ENCODE measurements around the gene PLEKHA5.
"Not testable (repeated sequence)": the region's sequence is repeated elsewhere in the genome, so short reads cannot be mapped to it uniquely, and the experiment has no call there.

The PLEKHA5 gene

DNA sequence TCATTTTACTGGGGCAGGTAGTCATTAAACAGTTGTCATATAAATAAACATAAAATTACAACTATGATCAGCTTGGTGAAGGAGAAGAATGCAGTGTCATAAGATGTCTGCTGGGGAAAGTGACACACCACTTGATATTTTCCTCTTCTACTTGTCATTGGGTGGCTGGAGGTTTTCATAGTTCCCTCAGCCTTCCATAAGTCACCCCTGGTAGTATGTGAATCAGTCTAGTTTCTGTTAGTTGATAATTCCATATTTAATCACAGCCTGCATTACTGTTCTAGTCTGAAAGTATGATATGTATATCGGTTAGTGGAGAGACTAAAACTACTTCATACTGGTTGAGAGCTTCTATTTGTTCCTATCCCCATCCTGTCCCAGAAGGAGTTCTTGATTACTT is 38.2 kb downstream of the PLEKHA5 start:
- DNase-seq (ENCODE audit: low spot score) = no peak

DNA sequence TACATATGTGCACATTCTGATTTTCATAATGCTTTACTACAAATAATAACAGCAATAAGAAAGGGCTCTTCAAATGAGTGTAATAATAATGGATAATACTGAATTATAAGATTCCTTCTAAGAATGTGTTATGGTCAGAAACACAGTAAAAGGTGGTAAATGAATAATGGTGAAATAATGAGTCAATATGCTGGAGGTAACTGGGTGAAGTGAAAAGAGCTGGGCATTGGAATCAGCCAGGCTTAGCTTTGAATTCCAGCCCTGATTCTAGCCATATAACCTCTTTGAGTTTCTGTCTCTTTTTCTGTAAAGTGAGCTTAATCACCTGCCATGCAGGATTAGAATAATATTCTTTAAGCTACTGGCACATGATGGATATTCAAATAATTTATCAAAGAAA is 39.1 kb downstream of the PLEKHA5 start:
- DNase-seq (ENCODE audit: low spot score) = no peak

DNA sequence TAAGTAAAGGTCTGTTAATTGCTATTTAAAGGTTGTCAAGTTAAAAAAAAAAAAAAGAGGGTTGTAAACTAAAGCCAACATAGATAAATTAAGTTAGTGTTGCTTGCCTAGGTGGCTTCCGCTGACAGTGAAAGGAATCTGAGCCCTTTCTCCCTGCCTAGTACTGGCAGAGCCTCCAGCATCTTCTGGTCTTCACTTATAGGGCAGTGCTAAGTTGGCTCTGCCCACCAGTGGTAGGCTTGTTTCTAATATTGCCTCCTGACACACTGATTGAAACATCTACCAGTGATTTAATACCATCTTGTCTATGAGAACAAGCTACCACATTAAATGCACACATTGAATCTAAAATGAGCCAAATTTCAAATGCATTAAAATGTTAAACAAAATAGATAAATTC is 39.7 kb downstream of the PLEKHA5 start:
- no peak for DNase-seq (ENCODE audit: low spot score)

DNA sequence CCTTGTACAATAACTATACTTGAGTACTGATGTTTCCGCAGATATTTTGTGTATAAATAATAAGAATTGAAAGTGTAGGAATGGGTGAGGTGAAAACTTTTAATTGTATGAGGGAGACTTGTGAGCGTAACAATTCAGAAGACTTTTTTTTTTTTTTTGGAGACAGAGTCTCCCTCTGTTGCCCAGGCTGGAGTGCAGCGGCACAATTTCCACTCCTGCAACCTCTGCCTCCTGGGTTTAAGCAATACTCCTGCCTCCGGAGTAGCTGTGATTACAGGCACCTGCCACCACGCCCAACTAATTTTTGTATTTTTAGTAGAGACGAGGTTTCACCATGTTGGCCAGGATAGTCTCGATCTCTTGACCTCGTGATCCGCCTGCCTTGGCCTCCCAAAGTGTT is 40.8 kb downstream of the PLEKHA5 start:
- DNase-seq (ENCODE audit: low spot score) = not testable (repeated sequence)

DNA sequence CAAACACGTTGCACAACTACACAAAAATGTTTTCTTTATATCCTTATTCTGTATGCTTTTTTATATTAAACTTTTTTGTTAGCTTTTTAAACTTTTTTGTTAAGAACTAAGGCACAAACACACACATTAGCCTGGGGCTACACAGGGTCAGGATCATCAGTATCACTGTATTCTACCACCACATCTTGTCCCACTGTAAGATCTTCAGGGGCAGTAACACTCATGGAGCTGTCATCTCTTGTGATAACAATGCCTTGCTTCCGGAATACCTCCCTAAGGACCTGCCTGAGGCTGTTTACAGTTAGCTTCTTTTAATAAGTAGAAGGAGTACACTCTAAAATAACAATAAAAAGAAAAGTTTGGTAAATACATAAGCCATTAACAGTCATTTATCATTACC is 42.2 kb downstream of the PLEKHA5 start:
- no peak for DNase-seq (ENCODE audit: low spot score)

DNA sequence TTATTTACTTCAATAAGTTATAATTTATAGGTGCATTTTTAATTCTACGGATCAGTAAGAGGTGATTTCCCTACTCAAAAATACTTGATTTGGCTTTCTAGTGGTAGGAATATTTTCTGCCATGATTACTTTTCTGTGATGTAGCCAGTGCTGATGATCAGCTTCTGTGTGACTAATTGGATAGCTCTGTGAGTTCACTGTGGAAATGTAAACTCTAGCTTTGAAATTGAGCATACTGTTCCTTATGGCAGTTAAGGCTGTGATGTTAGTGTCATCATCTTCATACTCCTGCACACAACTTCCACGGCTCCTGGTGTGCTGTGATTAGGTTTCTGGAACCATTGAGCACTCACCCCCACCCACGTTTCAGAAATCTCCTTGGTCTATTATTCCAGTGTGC is 48.2 kb downstream of the PLEKHA5 start:
- no peak for DNase-seq (ENCODE audit: low spot score)

DNA sequence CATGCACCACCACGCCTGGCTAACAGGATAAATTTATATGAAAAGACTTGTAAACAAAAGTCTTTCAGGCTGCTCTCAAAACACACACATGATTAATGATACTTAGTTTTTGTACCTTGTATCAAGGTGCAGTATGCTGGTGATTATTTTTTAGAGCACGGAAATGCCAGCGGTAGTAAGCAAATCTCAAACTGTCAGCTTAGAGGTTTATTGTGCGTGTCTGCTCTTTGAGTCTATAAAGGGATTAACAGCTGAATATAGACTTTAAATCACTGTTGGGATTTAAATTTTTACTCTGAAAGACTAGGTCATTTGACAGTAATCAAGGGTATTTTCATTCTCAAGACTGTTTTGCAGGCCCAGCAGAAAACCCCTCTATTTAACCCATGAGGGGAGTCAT is 50.5 kb downstream of the PLEKHA5 start:
- no peak for DNase-seq (ENCODE audit: low spot score)

DNA sequence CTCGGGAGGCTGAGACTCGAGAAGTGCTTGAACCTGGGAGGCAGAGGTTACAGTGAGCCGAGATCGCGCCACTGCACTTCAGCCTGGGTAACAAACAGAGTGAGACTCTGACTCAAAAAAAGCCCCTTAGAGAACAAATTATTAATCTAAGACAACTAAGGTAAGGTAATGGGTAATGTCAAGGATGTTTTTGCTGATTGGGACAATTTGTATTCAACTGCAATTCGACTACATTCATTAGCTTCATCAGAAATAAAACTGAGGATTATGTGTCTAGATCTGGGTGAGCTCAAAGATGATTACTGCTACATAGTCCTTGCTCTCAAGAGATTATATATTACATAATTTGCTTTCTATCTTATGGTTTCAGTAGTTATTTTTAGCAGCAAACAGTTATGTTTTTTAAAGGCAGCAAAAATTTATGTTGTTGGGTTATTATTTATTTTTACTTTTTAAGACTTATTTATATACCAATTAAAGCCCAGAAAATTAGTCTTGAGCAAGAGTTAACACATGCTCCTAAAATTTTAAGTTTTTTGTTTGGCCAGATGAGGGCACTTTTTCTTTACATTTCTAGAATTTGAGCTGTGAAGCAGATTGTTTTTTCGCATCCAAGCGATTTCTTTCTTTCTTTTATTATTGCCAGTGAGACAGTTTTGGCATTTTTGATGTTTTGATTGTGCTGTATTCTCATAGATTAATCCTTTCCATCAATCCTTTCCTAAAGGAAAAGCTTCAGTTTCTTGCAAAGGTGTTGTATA is 52.3 kb downstream of the PLEKHA5 start:
- no peak for DNase-seq (ENCODE audit: low spot score)

DNA sequence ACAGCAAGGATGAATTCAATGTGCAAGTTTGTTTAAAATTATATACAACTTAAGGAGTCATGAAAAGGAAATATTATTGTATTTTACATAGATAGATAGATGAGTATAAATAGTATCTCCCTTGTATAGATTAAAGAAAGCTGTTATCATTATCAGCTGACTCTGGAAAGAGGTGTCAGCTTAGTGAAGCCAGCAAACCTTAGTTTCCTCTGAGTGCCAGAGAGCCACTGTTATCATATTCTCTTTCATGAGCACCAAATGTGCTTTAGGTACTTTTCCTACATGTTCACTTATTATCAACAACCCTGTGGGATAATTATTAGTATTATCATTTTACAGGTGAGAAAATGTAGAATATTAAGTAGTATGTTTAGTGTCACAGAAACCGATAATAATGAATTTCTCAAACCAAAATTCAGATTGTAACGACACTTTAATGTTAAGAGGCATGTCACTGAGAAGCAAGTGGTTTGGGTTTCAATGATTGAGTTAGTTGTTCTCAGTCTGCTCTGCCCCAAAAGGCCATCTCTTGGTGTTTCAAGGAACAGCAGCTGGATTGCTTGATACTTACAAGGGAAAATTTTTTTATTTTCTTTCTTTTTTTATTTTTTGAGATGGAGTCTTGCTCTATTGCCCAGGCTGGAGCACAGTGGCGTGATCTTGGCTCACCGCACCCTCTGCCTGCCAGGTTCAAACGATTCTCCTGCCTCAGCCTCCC is 53.7 kb downstream of the PLEKHA5 start:
- no peak for DNase-seq (ENCODE audit: low spot score)

DNA sequence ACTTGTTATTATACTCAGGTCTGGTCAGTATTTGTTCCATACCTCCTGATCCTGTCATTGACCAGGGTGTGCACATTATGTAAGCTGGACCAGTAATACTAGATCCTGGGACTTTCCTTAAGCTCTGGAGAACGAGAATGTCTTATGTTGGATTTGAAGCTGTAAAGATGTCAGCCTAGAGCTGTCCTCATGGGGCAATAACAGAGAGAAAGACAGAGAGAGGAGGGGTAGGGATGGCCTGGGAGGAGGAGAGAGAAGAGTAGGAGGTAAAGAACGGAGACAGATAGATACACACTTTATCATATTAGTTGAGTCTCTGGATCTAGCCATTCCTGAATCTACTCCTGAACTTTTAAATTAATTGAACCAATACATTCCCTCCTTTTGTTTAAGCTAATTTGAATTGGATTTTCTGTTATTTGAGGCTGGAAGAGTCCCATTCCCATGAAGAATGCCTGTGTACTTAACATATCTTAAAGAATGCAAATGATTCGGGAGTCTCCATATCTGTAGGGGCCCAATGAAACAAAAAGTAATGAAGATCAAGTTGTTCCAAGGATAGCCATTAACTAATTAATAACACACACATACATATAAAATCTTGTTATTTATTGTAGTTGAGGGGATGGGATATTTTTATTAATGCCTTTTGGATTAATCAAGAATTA is 55.9 kb downstream of the PLEKHA5 start:
- DNase-seq (ENCODE audit: low spot score) = no peak

DNA sequence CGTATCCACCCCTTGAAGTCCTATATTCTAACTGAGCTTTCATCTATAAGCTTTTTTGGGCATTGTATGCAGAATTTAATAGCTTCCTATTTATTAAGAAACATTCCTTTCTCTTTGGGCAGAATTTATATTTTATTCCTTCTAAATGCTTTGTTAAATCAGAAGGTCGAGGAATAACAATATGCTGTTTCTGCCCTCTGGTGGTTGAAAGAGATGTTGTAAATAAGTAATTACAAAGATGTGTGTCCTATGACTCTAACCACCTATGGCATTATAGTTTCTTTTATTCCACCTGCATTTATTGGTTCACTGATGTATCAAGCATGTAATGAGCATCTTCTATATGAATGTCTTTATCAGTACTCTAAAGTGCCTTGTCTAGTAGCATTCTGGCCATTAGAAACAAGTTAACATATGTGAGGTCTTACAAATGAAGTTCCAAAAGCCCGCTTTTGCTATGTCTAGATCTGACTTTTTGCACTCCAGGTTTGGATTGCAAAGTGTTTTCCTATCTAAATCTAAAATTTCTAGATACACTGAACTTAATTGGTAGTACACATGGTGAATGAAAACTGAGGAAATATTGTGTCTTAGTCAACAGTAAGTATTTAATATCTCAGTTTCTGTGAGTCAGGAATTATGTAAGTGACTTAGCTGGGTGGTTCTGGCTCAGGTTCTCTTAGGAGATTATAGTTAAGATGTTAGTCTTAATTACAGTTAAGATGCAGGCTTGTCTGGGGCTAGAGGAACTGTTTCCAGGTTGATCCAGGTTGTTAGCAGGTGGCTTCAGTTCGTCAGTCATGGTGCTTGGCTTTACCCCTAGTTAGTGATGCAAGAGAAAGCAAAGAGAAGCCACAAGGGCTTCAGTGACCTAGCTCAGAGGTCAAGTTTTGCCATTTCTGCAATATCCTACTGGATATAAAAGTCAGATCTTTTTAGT is 57.5 kb downstream of the PLEKHA5 start:
- peak; percentile 36 for DNase-seq (ENCODE audit: low spot score)

DNA sequence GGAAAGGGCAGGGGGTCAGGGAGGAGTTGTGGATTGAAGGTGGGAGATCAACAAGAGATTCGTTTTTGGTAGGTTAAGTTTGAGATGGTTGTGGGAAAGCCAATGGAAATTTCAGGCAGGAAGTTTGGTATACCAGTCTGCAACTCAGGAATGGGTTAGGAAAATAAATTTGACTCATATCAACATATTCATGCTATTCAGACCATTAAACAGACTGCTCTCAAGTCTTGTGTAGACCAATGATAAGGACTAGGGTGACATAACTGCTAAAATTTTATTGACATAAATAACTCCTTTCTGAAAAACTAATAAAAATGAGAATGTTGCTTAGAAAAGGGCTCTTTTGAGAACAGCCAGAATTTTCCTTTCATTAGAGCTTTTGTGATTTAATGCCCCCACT is 60.0 kb downstream of the PLEKHA5 start:
- no peak for DNase-seq (ENCODE audit: low spot score)

DNA sequence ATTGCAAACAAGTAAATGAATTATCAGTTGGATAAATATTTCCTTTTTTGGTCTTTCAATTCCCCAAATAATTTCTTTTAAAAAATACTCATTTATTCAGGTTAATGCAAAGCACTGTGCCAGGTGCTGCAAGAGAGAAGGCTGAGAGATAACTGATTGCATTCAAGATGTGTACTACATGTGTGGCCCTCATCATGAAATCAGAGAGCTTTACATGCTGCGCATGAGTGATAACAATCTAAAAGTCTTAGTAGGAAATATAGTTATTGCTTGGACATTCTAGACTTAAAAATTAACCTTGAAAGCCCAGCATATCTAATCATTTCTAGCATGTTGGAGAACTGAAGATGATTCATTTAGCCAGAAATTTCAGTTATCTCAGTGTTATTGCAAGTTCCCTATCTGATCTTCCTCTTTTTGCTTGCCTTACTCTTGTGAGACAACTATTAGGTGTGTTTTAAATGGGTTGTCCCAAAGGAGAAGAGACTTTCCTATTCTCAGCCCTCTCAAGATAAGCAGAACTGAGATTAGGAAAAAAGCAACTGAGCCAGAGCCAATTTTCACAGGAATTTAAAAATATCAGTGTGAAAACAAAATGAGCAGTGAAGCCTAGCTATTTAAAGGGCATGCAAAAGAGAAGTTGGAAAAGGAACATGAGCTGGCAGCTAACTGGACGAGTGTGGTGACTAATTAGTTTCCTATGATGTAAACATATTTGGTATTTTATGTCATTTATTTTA is 60.9 kb downstream of the PLEKHA5 start:
- DNase-seq (ENCODE audit: low spot score) = peak; percentile 44

DNA sequence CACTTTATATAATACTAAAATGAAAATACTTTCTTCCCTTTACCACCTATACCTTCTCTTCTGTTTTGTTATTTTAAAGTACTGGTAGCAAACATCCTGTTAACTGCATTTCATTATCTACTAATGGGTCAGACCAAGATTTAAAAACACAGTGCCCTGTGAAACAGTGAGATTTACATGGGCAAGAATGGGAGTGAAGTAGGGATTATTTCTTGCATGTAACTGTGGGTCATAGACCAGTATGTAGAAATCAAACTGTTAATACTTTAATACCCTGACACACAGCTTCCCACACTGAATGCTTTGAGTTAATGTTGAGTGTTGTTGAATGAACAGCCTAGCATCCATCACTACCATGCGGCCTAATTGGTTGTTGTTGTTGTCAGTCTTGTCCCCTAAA is 61.6 kb downstream of the PLEKHA5 start:
- no peak for DNase-seq (ENCODE audit: low spot score)

DNA sequence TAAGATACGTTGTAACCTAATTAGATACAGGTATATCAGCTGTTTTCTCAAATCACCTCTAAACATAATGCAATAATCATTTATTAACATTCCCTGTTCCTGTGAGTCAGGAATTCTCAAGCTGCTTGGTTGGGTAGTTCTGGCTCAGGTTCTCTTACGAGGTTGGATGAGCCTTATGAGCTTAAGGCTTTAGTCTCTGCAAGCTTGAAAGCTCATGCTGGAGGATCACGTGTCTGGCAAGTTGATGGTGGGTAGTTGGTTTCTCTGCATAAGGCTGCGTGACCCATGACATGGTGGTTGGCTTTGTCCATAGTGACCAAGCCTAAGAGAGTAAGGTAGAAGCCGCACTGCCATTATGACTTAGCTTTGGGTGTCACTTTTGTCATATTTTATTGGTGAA is 62.0 kb downstream of the PLEKHA5 start:
- no peak for DNase-seq (ENCODE audit: low spot score)

DNA sequence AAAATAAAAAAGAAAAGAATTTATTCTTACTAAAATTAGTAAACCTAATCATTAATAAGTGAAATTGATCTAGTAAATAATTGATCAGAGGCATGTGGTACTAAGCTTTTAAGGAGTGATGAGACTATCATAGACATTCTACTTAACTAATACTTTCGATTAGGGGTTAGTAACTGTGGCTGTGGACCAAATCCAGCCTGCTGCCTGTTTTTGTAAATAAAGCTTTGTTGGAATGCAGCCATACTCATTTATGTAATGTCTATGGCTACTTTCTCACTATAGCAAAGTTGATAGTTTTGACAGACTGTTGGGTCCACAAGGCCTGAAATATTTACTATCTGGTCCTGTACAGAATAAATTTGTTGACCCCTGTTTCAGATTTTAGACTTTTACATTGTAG is 63.2 kb downstream of the PLEKHA5 start:
- DNase-seq (ENCODE audit: low spot score) = no peak

DNA sequence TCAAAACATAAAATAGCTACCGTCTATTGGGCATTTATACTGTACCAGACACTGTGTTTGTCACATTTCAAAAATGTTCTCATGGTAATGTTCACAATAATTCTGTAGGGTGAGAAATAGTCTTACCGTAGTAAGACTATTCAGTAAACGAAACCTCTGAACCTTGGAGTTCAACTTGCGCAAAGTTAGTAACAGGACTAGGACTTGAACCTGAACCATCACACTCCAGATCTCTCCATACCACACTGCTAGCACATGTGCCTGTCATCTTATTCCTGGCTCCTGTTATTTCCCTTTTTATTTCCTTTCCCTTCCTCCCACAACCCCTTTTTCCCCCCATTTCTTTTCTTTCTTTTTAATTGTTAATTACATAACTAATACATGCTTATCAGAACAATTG is 65.4 kb downstream of the PLEKHA5 start:
- DNase-seq (ENCODE audit: low spot score) = no peak

DNA sequence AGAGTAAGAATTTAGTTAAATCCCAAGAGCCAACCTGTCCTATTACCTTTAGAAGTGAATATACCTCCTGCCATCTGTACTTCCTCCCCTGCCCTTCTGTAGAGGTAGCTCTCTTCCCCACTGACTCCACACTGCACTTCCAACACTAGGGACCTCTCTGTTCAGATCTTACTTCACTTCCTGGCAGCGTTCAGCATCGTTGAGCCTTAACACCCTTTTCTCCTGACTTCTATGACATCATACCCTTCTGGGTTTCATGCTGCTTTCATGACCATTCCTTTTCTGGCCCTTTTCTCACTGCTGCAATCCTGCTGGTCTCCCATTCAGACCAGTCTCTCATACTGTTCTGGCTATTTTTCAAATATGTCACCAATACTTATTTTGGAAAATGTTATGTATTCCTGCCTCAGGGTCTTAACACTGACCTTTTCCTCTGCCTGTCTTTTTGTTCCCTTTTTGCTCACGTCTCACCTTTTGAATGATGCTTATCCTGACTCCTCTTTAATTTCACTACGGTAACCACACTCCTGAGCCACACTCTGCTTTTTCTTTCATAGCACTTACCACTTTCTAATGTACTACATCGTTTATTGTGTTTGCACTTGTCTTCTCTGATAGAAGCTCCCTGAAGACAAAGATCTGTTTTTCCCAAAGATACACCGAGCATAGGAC is 67.6 kb downstream of the PLEKHA5 start:
- DNase-seq (ENCODE audit: low spot score) = no peak

DNA sequence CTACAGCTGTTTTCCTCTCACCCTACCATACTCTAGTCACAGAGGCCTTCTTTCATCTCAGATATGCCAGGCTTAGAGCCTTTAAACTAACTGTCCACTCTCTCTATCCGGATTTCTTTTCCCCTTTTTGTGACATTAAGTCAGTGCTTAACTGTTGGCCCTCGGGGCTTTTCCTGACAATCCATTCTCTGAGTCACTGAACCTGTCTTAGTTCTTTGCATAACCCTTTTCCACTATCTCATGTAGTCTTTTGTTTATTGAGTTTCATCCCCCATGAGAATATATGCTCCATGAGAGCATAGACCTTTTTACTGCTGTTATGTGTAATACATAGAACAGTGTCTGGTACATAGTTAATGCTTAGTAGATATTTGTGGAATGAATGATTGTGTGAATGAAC is 68.7 kb downstream of the PLEKHA5 start:
- no peak for DNase-seq (ENCODE audit: low spot score)

DNA sequence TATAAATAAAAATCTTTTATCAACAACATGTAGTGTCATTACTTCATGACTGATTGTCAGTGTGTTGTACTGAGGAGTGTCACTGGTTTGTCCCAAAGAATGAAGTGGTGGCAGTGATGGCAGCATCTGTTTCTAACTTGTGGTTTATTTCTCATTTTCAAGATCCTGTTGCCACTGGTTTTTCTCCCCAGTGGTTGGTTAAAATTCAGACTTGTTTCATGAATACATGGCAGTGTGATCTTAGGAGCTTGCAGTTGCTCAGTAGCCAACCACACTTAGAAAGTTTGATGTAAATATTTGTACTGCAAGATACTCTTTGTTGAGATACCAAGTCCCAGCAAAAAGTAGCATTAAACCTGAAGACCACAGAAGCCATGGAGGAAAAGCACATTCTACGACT is 69.8 kb downstream of the PLEKHA5 start:
- no peak for DNase-seq (ENCODE audit: low spot score)

DNA sequence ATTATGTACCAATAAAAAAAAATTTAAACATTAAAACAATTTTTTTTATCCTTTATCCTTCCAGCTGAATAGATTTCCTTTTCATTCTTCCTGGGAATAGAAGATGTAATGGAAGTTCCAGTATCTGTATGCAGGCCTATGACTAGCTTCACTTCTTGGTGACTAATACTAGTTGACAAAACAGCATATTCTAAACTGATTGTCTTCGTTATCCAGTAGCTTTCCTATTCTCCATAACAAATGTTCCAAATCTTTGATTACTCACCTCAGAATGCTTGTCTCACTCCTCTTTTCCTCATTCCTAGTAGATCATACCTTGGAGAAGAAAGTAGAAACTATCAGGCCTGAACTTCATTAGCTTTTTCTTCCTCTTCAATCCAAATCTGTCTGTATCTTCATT is 70.7 kb downstream of the PLEKHA5 start:
- peak; percentile 29 for DNase-seq (ENCODE audit: low spot score)
